PC-3 (cell line): ENCODE measurements around the gene AP1M2.

ENCODE experiments used
- CTCF ChIP-seq: fragments of 300-600 bp; sonication (generic); conservative IDR thresholded peaks from 2 replicates; pipeline ENCODE4 v1.5.1; 2017; ENCODE audit warnings: antibody characterized with exemption, low read depth, mild to moderate bottlenecking, low read length
- EZH2 ChIP-seq: fragments of 300-600 bp; sonication (generic); IDR thresholded peaks from one replicate; pipeline ENCODE4 v1.6.1; 2017; ENCODE audit warnings: antibody characterized with exemption, mild to moderate bottlenecking, low read length; ENCODE audit not compliant: unreplicated experiment
- EZH2phosphoT487 ChIP-seq: fragments of 300-600 bp; sonication (generic); IDR thresholded peaks from 2 replicates; pipeline ENCODE4 v1.6.1; 2018; ENCODE audit warnings: mild to moderate bottlenecking, antibody characterized with exemption, low read length, borderline replicate concordance

GRCh38 chr19:10618846-10619245 lies 31.7 kb upstream of the AP1M2 start:
- TF ChIP-seq EZH2 (no peak), EZH2phosphoT487 (no peak), CTCF (no peak)
